ENCODE results near the gene SDK1.

The SDK1 gene

GRCh38 chr7:4083513-4083912 is 782.5 kb downstream of the SDK1 start:
- H3K4ac ChIP-seq (ENCODE audit: low read depth in 1 of 2, low read length in 2 of 2): no peak overlapping the region
- WGBS: 90% methylated on average over 1 of the region's 1 CpG
- H3K79me1 ChIP-seq (replicated peaks; ENCODE audit: low read length, poor library complexity, severe bottlenecking): no peaks in the 10 kb centered on the region
- H3K27me3 ChIP-seq (ENCODE audit: control insufficient read depth in 1 of 2, insufficient read depth in 1 of 2, low read length in 2 of 2): no peaks in the 10 kb centered on the region
- H2AFZ ChIP-seq (ENCODE audit: low read depth, low read length): no peak overlapping the region
- H3K36me3 ChIP-seq (ENCODE audit: control insufficient read depth in 1 of 2, insufficient read depth in 2 of 2, low read depth in 1 of 2, low read length in 2 of 2): peaks cover 0 to 10% of the 10 kb centered on the region in 2 experiments
- no peak overlapping the region for H2BK15ac ChIP-seq (ENCODE audit: low read depth, poor library complexity, severe bottlenecking)
- no peak overlapping the region for H4K8ac ChIP-seq (ENCODE audit: low read length)
- no peak overlapping the region for H2BK5ac ChIP-seq (ENCODE audit: low read depth, low read length, poor library complexity, severe bottlenecking)
- H3K23ac ChIP-seq (ENCODE audit: low read length in 2 of 2): no peak overlapping the region
- no peak overlapping the region for H3K4me2 ChIP-seq (ENCODE audit: low read length, poor library complexity, severe bottlenecking)
- H3K27ac ChIP-seq (ENCODE audit: low read length, poor library complexity, severe bottlenecking): no peak overlapping the region
- no peak overlapping the region for H2BK120ac ChIP-seq (ENCODE audit: low read depth, low read length)
- no peak for DNase-seq
- H3K4me1 ChIP-seq (ENCODE audit: control insufficient read depth, insufficient read depth, low read depth, low read length): peaks cover 2% of the 10 kb centered on the region
- H2AK5ac ChIP-seq (ENCODE audit: low read length, severe bottlenecking): no peak overlapping the region
- H2BK12ac ChIP-seq (ENCODE audit: low read length in 2 of 2): no peak overlapping the region
- H4K91ac ChIP-seq (ENCODE audit: low read length): no peak overlapping the region
- no peak overlapping the region for H3K9ac ChIP-seq (ENCODE audit: low read length)
- H3K14ac ChIP-seq (ENCODE audit: low read length in 2 of 2): no peak overlapping the region
- H3K9me3 ChIP-seq (ENCODE audit: control insufficient read depth, low read length): no peaks in the 10 kb centered on the region
- H3K18ac ChIP-seq (ENCODE audit: low read depth in 1 of 2, low read length in 2 of 2): no peak overlapping the region
- H3K4me3 ChIP-seq (ENCODE audit: insufficient read depth in 1 of 2, low read depth in 1 of 2, low read length in 2 of 2): no peak overlapping the region

- no peak for DNase-seq
- WGBS: 94% methylated on average over 5 of the region's 6 CpGs
- H3K4ac ChIP-seq (ENCODE audit: low read depth in 1 of 2, low read length in 2 of 2): no peak overlapping the region
- no peak overlapping the region for H2BK120ac ChIP-seq (ENCODE audit: low read depth, low read length)
- no peak overlapping the region for H2BK5ac ChIP-seq (ENCODE audit: low read depth, low read length, poor library complexity, severe bottlenecking)
- H2AFZ ChIP-seq (ENCODE audit: low read depth, low read length): no peak overlapping the region
- H4K91ac ChIP-seq (ENCODE audit: low read length): no peak overlapping the region
- H3K79me1 ChIP-seq (replicated peaks; ENCODE audit: low read length, poor library complexity, severe bottlenecking): no peaks in the 10 kb centered on the region
- no peaks in the 10 kb centered on the region for H3K9me3 ChIP-seq (ENCODE audit: control insufficient read depth, low read length)
- no peak overlapping the region for H2AK5ac ChIP-seq (ENCODE audit: low read length, severe bottlenecking)
- no peaks in the 10 kb centered on the region for H3K27me3 ChIP-seq (ENCODE audit: control insufficient read depth in 1 of 2, insufficient read depth in 1 of 2, low read length in 2 of 2)
- H3K18ac ChIP-seq (ENCODE audit: low read depth in 1 of 2, low read length in 2 of 2): no peak overlapping the region
- H3K23ac ChIP-seq (ENCODE audit: low read length in 2 of 2): no peak overlapping the region
- no peak overlapping the region for H3K14ac ChIP-seq (ENCODE audit: low read length in 2 of 2)
- H2BK12ac ChIP-seq (ENCODE audit: low read length in 2 of 2): no peak overlapping the region
- H4K8ac ChIP-seq (ENCODE audit: low read length): no peak overlapping the region
- H3K27ac ChIP-seq (ENCODE audit: low read length, poor library complexity, severe bottlenecking): no peak overlapping the region
- H2BK15ac ChIP-seq (ENCODE audit: low read depth, poor library complexity, severe bottlenecking): no peak overlapping the region
- peaks cover 0 to 11% of the 10 kb centered on the region in 2 experiments for H3K36me3 ChIP-seq (ENCODE audit: control insufficient read depth in 1 of 2, insufficient read depth in 2 of 2, low read depth in 1 of 2, low read length in 2 of 2)
- H3K4me3 ChIP-seq (ENCODE audit: insufficient read depth in 1 of 2, low read depth in 1 of 2, low read length in 2 of 2): no peak overlapping the region
- no peak overlapping the region for H3K9ac ChIP-seq (ENCODE audit: low read length)
- H3K4me1 ChIP-seq (ENCODE audit: control insufficient read depth, insufficient read depth, low read depth, low read length): peaks cover 2% of the 10 kb centered on the region
- H3K4me2 ChIP-seq (ENCODE audit: low read length, poor library complexity, severe bottlenecking): no peak overlapping the region
Measured at GRCh38 chr7:4084271-4084670, 783.2 kb downstream of the SDK1 start.

- Histone ChIP-seq H2BK120ac (ENCODE audit: low read depth, low read length) (no peak overlapping the region), H3K9me3 (ENCODE audit: control insufficient read depth, low read length) (peaks cover 15% of the 10 kb centered on the region), H3K4ac (ENCODE audit: low read depth in 1 of 2, low read length in 2 of 2) (no peak overlapping the region), H3K36me3 (ENCODE audit: control insufficient read depth in 1 of 2, insufficient read depth in 2 of 2, low read depth in 1 of 2, low read length in 2 of 2) (peaks cover 0 to 6% of the 10 kb centered on the region in 2 experiments), H3K23ac (ENCODE audit: low read length in 2 of 2) (no peak overlapping the region), H2AFZ (ENCODE audit: low read depth, low read length) (no peak overlapping the region), H3K27me3 (ENCODE audit: control insufficient read depth in 1 of 2, insufficient read depth in 1 of 2, low read length in 2 of 2) (no peaks in the 10 kb centered on the region), H3K18ac (ENCODE audit: low read depth in 1 of 2, low read length in 2 of 2) (no peak overlapping the region), H3K4me2 (ENCODE audit: low read length, poor library complexity, severe bottlenecking) (no peak overlapping the region), H2BK12ac (ENCODE audit: low read length in 2 of 2) (no peak overlapping the region), H3K79me1 (replicated peaks; ENCODE audit: low read length, poor library complexity, severe bottlenecking) (no peaks in the 10 kb centered on the region), H2BK15ac (ENCODE audit: low read depth, poor library complexity, severe bottlenecking) (no peak overlapping the region), H4K91ac (ENCODE audit: low read length) (no peak overlapping the region), H3K27ac (ENCODE audit: low read length, poor library complexity, severe bottlenecking) (no peak overlapping the region), H3K4me1 (ENCODE audit: control insufficient read depth, insufficient read depth, low read depth, low read length) (peaks cover 2% of the 10 kb centered on the region), H2AK5ac (ENCODE audit: low read length, severe bottlenecking) (no peak overlapping the region), H4K8ac (ENCODE audit: low read length) (no peak overlapping the region), H2BK5ac (ENCODE audit: low read depth, low read length, poor library complexity, severe bottlenecking) (no peak overlapping the region), H3K4me3 (ENCODE audit: insufficient read depth in 1 of 2, low read depth in 1 of 2, low read length in 2 of 2) (no peak overlapping the region), H3K9ac (ENCODE audit: low read length) (no peak overlapping the region), H3K14ac (ENCODE audit: low read length in 2 of 2) (no peak overlapping the region)
- no peak for DNase-seq
- WGBS: 85% methylated on average over 11 of the region's 12 CpGs
Measured at GRCh38 chr7:4085937-4086691, 785.1 kb downstream of the SDK1 start.

- H3K4me1 ChIP-seq (ENCODE audit: control insufficient read depth, insufficient read depth, low read depth, low read length): peaks cover 2% of the 10 kb centered on the region
- 86% methylated on average over 1 of the region's 1 CpG for WGBS
- no peak overlapping the region for H3K4ac ChIP-seq (ENCODE audit: low read depth in 1 of 2, low read length in 2 of 2)
- H2BK15ac ChIP-seq (ENCODE audit: low read depth, poor library complexity, severe bottlenecking): no peak overlapping the region
- no peak overlapping the region for H3K23ac ChIP-seq (ENCODE audit: low read length in 2 of 2)
- H2BK12ac ChIP-seq (ENCODE audit: low read length in 2 of 2): no peak overlapping the region
- no peak overlapping the region for H2AK5ac ChIP-seq (ENCODE audit: low read length, severe bottlenecking)
- no peak overlapping the region for H2AFZ ChIP-seq (ENCODE audit: low read depth, low read length)
- no peak overlapping the region for H2BK120ac ChIP-seq (ENCODE audit: low read depth, low read length)
- no peak overlapping the region for H4K91ac ChIP-seq (ENCODE audit: low read length)
- no peaks in the 10 kb centered on the region for H3K27me3 ChIP-seq (ENCODE audit: control insufficient read depth in 1 of 2, insufficient read depth in 1 of 2, low read length in 2 of 2)
- H3K18ac ChIP-seq (ENCODE audit: low read depth in 1 of 2, low read length in 2 of 2): no peak overlapping the region
- DNase-seq: no peak
- H3K36me3 ChIP-seq (ENCODE audit: control insufficient read depth in 1 of 2, insufficient read depth in 2 of 2, low read depth in 1 of 2, low read length in 2 of 2): peaks cover 0 to 5% of the 10 kb centered on the region in 2 experiments
- H3K9ac ChIP-seq (ENCODE audit: low read length): no peak overlapping the region
- no peak overlapping the region for H2BK5ac ChIP-seq (ENCODE audit: low read depth, low read length, poor library complexity, severe bottlenecking)
- H3K27ac ChIP-seq (ENCODE audit: low read length, poor library complexity, severe bottlenecking): no peak overlapping the region
- no peak overlapping the region for H3K4me2 ChIP-seq (ENCODE audit: low read length, poor library complexity, severe bottlenecking)
- peaks cover 19% of the 10 kb centered on the region for H3K9me3 ChIP-seq (ENCODE audit: control insufficient read depth, low read length)
- no peak overlapping the region for H4K8ac ChIP-seq (ENCODE audit: low read length)
- H3K14ac ChIP-seq (ENCODE audit: low read length in 2 of 2): no peak overlapping the region
- no peaks in the 10 kb centered on the region for H3K79me1 ChIP-seq (replicated peaks; ENCODE audit: low read length, poor library complexity, severe bottlenecking)
- H3K4me3 ChIP-seq (ENCODE audit: insufficient read depth in 1 of 2, low read depth in 1 of 2, low read length in 2 of 2): no peak overlapping the region
Measured at GRCh38 chr7:4086723-4087122, 785.7 kb downstream of the SDK1 start.

Data from mesenchymal stem cell (in vitro differentiated cells and primary cell).